Endothelial cell (in vitro differentiated cells): ENCODE data around the gene PHACTR1. TPM values are rescaled to one million over a fixed set of nuclear protein-coding genes. Genes with fewer than 3 reads are reported as not detected.

ENCODE experiments used
- DNase-seq: peaks from one replicate; pipeline ENCODE4 v3.0.0; 2021; ENCODE audit warnings: low spot score
- H3K27ac Mint-ChIP-seq: one replicate; pipeline ENCODE4 v1.8.0; 2021; ENCODE audit warnings: mixed read lengths, inconsistent platforms; ENCODE audit not compliant: unreplicated experiment
- H3K27me3 Mint-ChIP-seq: one replicate; pipeline ENCODE4 v1.8.0; 2021; ENCODE audit warnings: mild to moderate bottlenecking, moderate library complexity, mixed read lengths, inconsistent platforms; ENCODE audit not compliant: unreplicated experiment
- H3K36me3 Mint-ChIP-seq: one replicate; pipeline ENCODE4 v1.8.0; 2021; ENCODE audit warnings: mild to moderate bottlenecking, low read depth, mixed read lengths, inconsistent platforms; ENCODE audit not compliant: unreplicated experiment
- H3K4me1 Mint-ChIP-seq: one replicate; pipeline ENCODE4 v1.8.0; 2021; ENCODE audit warnings: mild to moderate bottlenecking, mixed read lengths, inconsistent platforms; ENCODE audit not compliant: unreplicated experiment
- H3K4me3 Mint-ChIP-seq: one replicate; pipeline ENCODE4 v1.8.0; 2021; ENCODE audit warnings: mild to moderate bottlenecking, mixed read lengths, inconsistent platforms; ENCODE audit not compliant: unreplicated experiment
- H3K9me3 Mint-ChIP-seq: one replicate; pipeline ENCODE4 v1.8.0; 2021; ENCODE audit warnings: mixed read lengths, inconsistent platforms; ENCODE audit not compliant: unreplicated experiment
- CTCF ChIP-seq: fragments of 200-600 bp; sonication (generic); IDR thresholded peaks from one replicate; pipeline ENCODE4 v1.5.0; 2021; ENCODE audit warnings: antibody characterized with exemption; ENCODE audit not compliant: unreplicated experiment
- total RNA-seq: library from RNA; stranded (reverse); fragmentation: NEBNext Ultra II Directional; extraction: Animal tissue kit (Norgen Biotek cat#: 25700); gene quantifications from one replicate; pipeline ENCODE4 v1.2.1, GENCODE V29; 2021; ENCODE audit not compliant: unreplicated experiment

The PHACTR1 gene
- total RNA-seq, 1 donor from 2014 or later: 39.9 TPM

DNA sequence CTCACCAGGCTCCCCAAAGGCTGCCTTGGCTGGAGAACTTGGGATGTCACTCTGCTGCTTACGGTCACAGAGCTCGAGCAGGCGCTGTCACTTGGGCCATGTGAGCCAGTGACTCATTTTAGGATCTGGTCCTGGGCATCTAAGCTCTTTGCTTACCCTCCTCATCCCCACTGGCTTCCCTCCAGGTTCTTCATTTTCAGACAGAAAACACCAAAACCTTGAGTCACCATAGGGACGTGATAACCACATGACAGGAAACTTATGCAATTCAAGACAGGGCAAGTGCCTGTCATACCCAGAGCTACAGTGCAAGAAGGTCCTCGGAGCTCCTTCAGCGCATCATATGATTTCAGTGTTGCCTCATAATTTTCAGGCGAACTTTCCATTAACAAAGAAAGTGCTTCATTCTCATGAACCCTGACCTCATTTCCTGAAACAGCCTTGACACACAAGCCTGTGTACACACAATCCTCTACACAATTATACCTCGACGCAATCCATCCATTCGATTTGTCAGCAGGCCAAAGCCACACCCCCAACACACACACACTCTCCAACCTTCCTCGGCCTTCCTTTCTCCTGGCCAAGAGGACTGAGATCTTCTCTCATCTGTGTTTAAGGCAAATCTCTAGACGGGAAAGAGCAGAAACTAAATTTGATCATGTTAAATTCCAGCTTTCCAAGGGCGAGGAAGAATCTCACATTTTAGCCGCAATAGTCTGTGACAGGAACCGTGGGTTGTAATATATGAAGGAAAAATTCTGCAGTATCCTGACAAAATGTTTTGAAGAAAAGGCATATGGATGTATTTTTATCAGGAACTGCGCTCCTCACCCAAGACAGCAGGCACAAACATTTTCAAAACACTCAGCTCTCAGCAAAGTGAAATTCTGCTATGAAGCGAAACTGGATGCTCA is 586.4 kb downstream of the PHACTR1 start:
- no peak for TF ChIP-seq CTCF
- Mint-ChIP-seq H3K36me3 (peaks cover 56% of the 10 kb centered on the region), H3K9me3 (no peaks in the 10 kb centered on the region), H3K4me1 (peaks cover 8% of the 10 kb centered on the region), H3K27me3 (peaks cover 3% of the 10 kb centered on the region), H3K4me3 (peak overlapping the region; percentile 27), H3K27ac (peak overlapping the region; percentile 15)
- no peak for DNase-seq

DNA sequence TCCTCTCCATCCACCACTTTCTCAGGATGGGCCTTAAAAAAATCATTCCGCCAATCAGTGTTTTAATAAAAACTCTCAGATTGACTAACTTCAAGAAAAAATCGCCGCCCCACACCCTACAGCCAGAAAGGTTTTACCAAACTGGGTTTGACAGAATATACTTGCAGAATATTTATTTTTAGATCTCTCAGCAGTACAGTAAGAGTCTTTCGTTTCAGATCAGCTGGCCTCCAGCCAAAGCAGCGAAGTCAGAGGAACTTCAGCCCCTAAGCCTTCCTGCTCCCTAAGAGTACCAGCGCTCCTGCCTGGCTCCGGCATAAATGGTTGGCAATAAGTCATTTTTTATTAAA is 587.1 kb downstream of the PHACTR1 start:
- DNase-seq: no peak
- TF ChIP-seq CTCF: no peak
- Mint-ChIP-seq H3K27ac (no peak overlapping the region), H3K4me1 (peaks cover 14% of the 10 kb centered on the region), H3K9me3 (no peaks in the 10 kb centered on the region), H3K4me3 (no peak overlapping the region), H3K36me3 (peaks cover 50% of the 10 kb centered on the region), H3K27me3 (no peaks in the 10 kb centered on the region)

DNA sequence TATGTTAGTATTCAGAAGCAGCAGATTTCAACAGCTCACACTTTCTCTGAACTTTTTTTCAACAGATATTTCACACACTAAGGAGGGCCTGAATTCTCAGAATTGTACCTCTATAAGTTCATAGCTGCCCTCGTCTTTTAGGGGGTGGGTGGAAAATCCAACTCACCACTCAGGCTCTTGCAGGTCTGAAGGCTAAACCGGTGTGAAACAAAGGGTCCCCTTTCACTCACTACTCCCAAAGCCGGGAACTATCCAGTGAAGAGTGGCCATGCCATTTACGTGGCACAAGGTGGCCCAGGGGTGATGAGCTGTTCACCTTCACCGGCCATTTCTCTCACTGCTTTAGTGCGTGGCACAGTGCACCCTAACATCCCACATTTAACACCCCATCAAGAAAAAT is 587.5 kb downstream of the PHACTR1 start:
- no peaks in the 10 kb centered on the region for H3K9me3 Mint-ChIP-seq
- no peak overlapping the region for H3K4me3 Mint-ChIP-seq
- H3K27ac Mint-ChIP-seq: no peak overlapping the region
- DNase-seq: no peak
- peaks cover 19% of the 10 kb centered on the region for H3K4me1 Mint-ChIP-seq
- TF ChIP-seq CTCF: no peak
- H3K27me3 Mint-ChIP-seq: no peaks in the 10 kb centered on the region
- H3K36me3 Mint-ChIP-seq: peaks cover 47% of the 10 kb centered on the region

DNA sequence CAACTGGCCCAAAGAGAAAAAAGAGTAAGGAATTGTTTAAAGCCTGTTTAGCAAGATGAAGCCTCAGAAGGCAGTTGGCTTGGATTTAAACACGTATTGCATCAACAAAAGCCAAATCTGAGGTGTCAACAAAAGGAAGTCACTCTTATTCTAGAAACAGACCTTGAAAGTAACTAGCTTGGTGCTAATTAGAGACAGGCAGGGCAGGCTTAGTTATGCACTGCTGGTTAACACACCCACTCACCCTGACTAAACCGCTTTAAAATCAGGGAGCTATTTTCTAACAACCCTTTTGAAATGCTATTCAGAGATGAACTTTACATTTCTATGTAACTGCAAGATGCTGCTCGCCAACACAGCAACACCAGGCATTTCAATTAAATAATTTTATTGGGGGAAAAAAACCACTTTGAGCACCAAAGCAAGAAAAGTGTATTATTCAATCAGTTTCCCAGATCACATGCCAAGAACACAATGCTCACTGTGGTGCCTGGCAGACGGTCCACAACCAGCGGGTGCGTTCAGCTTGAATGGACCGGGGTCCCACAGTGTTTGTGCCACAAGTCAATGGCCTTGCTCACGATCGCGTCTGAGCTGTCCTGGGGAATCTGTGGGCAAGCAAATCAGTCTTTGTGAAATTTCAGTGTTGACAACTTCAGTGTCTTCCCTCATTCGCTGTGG is 588.2 kb downstream of the PHACTR1 start:
- no peak for DNase-seq
- H3K27me3 Mint-ChIP-seq: no peaks in the 10 kb centered on the region
- peak overlapping the region; percentile 4 for H3K4me3 Mint-ChIP-seq
- H3K9me3 Mint-ChIP-seq: no peaks in the 10 kb centered on the region
- peaks cover 45% of the 10 kb centered on the region for H3K36me3 Mint-ChIP-seq
- peaks cover 25% of the 10 kb centered on the region for H3K4me1 Mint-ChIP-seq
- no peak for TF ChIP-seq CTCF
- H3K27ac Mint-ChIP-seq: no peak overlapping the region

- Mint-ChIP-seq H3K36me3 (peaks cover 44% of the 10 kb centered on the region), H3K27me3 (no peaks in the 10 kb centered on the region), H3K4me1 (peaks cover 27% of the 10 kb centered on the region), H3K9me3 (no peaks in the 10 kb centered on the region), H3K27ac (no peak overlapping the region), H3K4me3 (no peak overlapping the region)
- no peak for TF ChIP-seq CTCF
- DNase-seq: no peak
Measured at GRCh38 chr6:13305288-13305687, 588.7 kb downstream of the PHACTR1 start.
